ENCODE data around the gene AKAP8L.

Gene AKAP8L

DNA sequence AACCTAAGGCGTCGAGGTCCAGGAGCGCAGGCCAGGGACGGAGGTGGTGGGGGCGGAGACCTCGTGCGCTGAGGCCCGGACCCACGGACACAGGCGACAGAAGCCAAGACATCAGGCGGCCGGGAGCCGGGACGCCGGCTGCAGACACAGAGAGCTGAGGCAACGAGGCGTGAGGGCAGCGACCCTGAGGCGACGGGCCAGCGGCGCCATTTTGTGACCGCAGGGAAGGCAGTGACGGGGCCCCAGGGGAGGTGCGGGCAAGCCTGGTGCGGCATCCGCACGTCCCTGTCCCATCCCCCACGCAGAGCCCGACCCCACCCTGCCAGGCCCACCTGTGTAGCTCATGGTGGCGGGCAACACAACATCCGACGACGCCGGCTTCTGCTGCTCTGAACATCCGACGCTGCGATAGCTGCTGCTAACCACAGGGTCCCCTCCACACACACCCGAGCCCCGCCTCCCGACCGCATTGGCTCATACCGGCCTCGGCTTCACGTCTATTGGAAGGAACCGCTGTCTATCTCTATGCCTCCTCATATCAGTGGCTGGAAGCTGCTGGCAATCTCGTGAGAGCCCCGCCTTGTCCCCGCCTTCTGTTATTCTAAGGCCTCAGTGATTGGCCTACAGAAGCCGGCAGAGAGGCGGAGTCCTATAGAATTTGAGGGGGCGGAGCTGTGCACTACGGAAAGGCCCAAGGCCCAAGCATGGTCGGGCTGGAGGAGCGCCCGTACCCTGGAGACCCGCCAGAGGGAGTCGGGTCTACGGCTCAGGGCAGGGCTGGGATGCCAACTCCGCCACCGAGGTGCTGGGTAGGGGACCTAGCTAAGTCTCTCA is at the start of gene AKAP8L:
Gene AKAP8L (minus strand): TSS at position 410 of the 834 bp plus-strand sequence. CDS start 65 bp downstream, at position 345.
- DNase-seq (ENCODE audit: low spot score) = peak; percentile 100

- no peak for DNase-seq (ENCODE audit: low spot score)
Observed at GRCh38 chr19:15467734-15468214, 49.0 kb upstream of the AKAP8L start.

DNA sequence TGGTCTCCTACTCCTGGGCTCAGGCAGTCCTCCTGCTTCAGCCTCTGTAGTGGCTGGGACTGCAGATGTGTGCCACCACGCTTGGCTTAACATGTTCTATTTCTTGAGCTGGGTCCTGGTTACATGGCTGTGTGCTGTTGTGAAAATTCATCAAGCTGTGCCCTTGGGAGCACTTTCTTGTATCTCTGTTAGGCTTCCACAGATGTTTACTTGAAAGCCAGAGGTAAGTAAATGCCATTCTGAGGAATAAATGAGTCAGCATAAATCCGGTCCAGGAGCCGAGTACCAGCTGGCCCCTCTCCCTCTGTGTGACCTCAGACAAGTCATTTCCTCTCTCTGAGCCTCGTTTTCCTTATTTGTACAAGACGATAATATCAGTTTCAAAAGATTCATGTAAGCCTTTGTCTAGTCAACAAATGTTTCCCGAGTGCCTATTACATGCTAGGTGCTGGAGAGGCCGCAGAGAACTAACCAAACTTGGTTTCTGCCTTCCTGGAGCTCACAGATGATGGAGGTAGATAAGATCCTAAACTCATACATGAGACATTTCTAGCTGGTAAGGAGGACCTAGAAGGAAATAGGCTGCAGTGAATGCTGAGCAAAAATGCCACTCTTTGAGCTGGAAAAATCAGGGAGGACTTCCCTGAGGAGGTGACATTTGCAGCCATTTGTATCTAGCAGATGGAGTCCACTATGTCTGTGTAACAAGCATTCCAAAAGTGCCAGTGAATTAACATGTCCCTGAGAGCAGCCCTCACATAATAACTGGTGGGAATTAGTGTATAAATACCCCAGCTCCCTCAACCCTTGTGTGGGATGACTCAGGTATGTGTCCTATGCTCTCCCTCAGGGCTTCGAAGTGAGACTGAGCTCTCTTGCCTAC is 48.3 kb upstream of the AKAP8L start:
- peak; percentile 79 for DNase-seq (ENCODE audit: low spot score)

DNA sequence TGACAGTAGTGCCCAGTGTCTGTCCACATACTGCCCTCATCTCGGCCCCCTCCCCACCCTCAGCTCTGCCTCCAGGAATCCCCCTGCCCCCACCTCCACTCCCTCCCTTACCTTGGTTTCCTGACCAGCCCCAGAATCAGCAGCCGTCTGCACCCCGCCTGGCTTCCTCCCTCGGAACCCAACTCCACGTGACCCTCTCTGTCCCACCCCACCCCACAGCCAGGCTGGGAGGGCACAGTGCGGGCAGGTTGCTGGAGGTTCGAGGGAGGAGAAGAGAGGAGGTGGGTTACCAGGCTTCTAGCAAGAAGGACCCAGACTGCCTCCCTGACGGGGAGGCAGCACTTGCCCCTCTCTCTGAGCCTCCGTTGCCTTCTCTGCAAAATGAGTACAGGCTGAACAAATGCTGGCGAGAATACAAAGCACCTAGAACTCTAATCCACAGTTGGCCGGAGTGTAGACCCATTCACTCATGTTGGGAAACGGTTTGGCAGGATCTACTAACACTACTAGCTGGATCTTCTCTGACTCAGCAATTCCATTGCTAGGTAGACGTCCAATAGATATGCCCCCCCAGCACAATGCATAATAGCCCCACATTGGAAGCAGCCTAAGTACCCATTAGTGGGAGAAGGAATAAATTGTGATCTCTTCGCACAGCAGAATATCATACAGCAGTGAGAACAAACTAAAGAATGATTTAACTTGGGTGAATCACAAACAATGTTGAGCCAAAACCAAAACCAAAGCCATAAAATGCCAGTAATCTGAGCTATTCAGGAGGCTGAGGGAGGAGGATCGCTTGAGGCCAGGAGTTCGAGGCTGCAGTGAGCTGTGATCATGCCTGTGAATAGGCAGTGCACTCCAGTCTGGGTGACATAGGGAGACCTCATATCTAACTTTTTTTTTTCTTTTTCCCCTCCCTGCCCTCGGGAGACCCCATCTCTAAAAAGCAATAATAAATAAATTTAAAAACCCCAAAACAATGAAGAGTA is 45.9 kb upstream of the AKAP8L start, which contains the start of gene RASAL3:
Gene RASAL3 (minus strand): TSS at position 151 of the 992 bp plus-strand sequence. CDS start 186 bp downstream, outside the sequence.
- DNase-seq (ENCODE audit: low spot score) = no peak

GRCh38 chr19:15463861-15464371 is 45.1 kb upstream of the AKAP8L start:
- no peak for DNase-seq (ENCODE audit: low spot score)

- no peak for DNase-seq (ENCODE audit: low spot score)
Observed at GRCh38 chr19:15461694-15462093, 42.9 kb upstream of the AKAP8L start.

GRCh38 chr19:15457701-15458484 is 39.1 kb upstream of the AKAP8L start:
- DNase-seq (ENCODE audit: low spot score) = no peak

GRCh38 chr19:15456871-15457700 is 38.3 kb upstream of the AKAP8L start:
- DNase-seq (ENCODE audit: low spot score) = no peak

DNA sequence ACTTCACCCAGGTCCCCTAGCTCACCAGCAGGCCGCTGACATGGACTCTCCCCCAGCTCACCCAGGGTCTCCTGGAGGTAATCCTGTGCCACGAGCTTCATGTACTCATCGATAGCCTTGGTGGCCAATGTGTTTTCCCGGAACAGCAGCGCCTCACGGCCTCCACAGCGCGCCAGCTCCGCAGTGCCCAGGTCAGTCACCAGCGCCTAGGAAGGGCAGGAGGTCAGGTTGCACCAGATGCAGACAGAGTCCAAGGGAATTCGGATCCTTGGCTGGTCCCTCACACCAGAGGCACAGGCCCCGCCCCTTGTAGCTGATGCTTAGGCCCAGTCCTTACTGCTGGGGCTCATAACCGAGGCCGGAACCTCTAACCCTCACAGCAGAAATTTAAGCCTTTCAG is 37.7 kb upstream of the AKAP8L start:
- DNase-seq (ENCODE audit: low spot score) = no peak

- no peak for DNase-seq (ENCODE audit: low spot score)
Observed at GRCh38 chr19:15455996-15456395, 37.2 kb upstream of the AKAP8L start.

GRCh38 chr19:15453906-15454860 is 35.4 kb upstream of the AKAP8L start:
- DNase-seq (ENCODE audit: low spot score) = no peak

DNA sequence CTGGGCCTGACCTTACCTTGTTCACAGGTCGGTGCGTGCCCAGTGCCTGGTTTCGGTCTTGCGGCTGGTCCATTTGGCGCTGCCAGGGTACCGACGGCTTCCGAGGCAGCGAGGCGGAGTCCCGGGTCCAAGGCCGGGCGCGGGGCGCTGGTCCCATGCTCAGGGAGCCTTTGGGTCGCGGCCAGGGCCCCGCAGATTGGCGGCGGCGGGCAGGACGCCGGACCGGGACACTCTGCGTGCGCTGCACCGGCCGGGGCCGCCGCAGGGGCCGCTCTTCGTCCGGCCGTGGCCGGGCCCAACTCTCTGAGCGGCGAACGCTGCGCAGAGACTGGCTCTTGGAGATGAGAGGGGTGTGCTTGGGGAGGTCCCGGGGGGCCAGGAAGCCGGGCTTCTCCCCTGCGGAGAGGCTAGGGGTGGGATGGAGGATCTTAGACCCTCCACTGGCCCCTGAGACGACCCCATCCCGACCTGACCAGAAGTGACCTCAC is 34.3 kb upstream of the AKAP8L start:
- no peak for DNase-seq (ENCODE audit: low spot score)

DNA sequence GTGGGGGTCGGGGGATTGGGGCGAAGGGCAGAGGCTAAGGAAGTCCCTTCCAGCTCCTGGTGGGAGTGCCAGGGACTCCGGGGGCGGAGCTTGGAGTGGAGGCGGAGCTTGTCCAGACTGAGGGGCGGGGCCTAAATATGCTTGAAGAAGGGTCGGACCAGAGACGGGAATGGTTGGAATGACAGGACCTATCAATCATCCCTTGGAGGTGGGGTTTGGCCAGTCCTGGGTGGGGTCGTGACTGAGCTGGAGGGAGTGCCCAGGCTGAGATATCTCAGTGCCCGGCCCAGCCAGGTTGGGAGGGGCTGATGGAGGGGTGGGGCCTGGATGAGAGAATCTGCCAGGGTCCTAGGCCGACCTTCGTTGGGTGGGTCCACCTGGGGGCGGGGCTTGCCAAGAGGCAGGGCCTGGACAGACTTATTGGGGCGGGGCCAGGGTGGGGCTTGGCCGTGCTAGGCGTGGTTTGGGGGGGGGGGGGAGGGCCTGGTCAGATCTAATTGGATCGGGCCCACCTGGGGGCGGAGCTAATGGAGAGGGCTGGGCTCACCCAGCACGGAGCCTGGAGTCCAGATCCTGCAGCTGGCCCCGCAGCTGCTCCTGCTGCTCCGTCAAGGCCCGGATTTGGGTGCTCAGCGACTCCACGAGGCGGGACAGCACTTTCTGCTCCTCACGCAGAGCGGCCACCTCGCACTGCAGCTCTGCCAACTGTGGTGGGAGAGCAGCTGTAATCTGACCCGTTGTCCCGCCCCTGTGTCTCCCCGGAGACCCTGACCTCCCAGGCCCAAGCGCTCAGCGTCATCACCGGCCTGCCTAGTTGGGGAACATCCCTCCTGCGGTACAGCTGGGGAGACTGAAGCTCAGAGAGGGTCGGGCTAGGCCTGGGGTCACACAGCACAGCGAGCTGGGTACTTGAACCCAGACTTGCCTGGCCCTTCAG is 33.6 kb upstream of the AKAP8L start:
- DNase-seq (ENCODE audit: low spot score) = peak; percentile 46

DNA sequence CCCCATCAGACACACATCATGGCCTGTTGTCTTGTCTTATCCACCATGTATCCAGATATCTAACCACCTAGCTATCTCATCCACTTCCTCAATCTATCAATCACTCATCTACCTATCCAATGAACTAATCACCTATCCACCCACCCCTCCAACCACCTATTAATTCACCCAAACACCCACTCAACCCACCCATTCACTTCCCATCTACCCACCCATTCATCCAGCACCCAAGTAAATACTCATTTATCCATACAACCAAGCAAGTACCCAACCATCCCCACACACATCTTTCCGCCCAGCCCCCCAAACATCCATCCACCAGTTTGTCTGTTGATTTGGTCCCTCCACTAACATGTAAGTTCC is 31.7 kb upstream of the AKAP8L start:
- DNase-seq (ENCODE audit: low spot score) = no peak

DNA sequence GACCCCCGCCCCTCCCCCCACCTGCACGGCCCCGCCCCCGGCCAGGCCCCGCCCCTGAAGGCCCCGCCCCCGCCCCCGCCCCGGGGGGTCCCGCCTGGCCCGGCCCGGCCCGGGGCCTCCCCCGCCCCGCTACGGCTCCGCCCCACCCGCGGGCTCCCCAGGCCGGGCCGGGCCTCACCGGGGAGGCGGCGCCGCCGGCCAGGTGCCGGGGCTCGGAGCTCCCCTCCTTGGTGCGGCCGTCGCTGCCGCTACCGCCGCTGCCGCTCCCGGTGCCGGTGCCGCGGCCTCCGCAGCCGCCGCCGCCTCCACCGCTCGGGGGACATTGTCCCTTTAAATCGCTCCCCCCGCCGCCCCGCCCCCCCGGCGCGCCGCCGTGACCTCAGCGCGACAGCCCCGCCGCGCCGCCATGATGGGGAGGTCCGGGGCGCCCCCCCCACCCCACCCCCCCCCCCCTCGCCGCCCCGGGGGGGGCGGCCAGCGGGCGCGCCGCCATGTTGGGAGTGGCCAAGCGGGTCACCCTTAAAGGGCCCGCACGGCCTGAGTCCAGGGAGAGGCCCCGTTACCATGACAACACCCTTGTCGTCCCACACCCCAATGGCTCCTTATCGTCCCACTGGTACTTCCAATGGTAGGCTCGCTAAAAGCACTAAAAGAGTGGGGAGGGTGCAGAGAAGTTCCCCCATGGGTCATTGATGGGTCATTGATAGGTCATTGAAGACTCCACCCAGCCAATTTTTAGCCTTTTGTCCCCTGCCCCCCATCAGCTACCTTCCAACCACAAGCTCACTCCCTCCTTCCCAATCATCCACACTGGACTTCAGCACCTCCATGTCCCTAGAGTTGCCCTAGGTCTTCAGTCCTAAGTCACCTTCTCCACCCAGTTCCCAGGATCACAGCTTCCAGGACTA is 31.1 kb upstream of the AKAP8L start, which contains the start of gene WIZ:
Gene WIZ (minus strand): TSS at position 337 of the 908 bp plus-strand sequence. CDS start 1,649 bp downstream, outside the sequence.
- peak; percentile 77 for DNase-seq (ENCODE audit: low spot score)

Measured in RKO (cell line).